Left colon (tissue), 2 donors: ENCODE measurements around the gene PTPRD. TPM values are rescaled to one million over a fixed set of nuclear protein-coding genes. Genes with fewer than 3 reads are reported as not detected.
A peak's percentile ranks its signal among the peaks of the same experiment; 100 is the strongest.

Source experiments
- ATAC-seq: fragments of 200-7000 bp; cut with Tn5 transposase; one replicate; pipeline ENCODE4 v1.9.1; 2020; ENCODE audit warnings: mild to moderate bottlenecking, moderate library complexity
- DNase-seq, 2 donors: peaks; one replicate each; pipeline ENCODE4 v3.0.0-alpha.2; 2020
- intact Hi-C, 2 donors: fragments of 100-400 bp; cut with DNase I in 1 of 2; cut with micrococcal nuclease in 1 of 2; formaldehyde crosslinking; loops; one replicate each; pipeline versions ENCODE4 v1.11.2 to v1.14.0; 2022; cut with DNase I, micrococcal nuclease
- total RNA-seq, 2 donors: library from RNA; stranded (reverse); fragmentation: NEBNext Ultra II Directional; extraction: Animal tissue kit (Norgen Biotek cat#: 25700); gene quantifications; one replicate each; pipeline ENCODE4 v1.2.1, GENCODE V29; 2021
- donor health status: DM: no; HTN: no; CAD: no.
- donor health status: DM: yes; HTN: yes; CAD: no.

The PTPRD gene
- total RNA-seq, 2 donors from 2014 or later = 95.1 to 107 TPM

DNA sequence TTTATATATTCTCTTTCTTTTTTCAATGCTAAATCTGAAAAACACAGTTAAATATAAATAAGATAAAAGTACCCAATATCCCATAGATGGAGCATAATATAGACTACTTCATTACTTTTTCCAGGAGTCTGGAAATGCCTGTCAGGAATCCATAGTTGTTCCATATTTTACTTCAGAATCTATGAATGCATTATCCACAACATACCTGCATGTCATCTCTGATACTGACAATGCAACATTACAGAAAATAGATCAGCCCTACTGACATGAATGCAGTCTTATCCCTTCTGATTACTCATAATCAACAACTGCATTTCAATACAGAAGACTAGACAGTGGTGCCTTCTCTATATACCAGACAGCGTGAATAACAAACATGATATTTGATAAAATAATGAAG lies 517.6 kb downstream of the PTPRD start:
- intact Hi-C loops = no loop called here

DNA sequence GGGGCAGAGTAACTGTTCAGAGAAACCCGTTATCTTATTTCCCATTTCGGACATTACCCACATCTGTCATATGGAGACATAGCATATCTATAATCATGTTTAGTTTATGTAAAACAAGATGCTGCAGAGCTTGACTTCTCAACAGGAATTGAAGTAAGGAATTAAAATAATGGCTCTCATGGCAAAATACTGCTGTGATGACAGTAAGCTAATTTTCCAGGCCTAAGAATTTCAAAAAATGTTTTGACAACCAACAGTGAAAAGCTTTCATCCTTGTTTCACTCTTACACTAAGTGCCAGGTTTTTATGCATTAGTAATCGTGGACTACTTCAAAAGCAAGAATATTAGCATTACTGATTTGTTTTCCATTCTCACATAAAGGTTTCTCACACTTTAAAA lies 518.2 kb downstream of the PTPRD start:
- intact Hi-C loops = no loop called here
- no peak for DNase-seq
- no peak for ATAC-seq

More for the DNA sequence above, 517.6 kb downstream of the PTPRD start:
- DNase-seq (no peak), ATAC-seq (no peak)

DNA sequence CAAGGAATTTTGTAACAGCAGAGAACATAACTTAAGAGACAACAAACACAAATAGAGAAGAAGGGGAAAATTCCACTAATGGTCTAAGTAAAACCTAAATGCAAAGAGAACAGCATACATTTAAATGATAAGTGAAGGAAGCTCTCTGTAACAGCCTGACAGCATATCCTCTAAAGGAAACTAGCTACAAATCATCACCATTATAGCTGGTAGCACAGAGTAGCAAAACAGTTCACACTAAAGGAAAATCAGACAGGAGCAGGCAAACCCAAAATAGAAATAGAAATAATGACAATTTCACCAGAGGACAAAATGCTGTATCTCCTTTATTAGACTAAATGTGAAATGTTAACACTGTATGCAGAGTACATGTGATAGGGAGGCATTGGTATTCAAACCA lies 532.8 kb downstream of the PTPRD start:
- DNase-seq (no peak), ATAC-seq (no peak)
- intact Hi-C loops = no loop called here

DNA sequence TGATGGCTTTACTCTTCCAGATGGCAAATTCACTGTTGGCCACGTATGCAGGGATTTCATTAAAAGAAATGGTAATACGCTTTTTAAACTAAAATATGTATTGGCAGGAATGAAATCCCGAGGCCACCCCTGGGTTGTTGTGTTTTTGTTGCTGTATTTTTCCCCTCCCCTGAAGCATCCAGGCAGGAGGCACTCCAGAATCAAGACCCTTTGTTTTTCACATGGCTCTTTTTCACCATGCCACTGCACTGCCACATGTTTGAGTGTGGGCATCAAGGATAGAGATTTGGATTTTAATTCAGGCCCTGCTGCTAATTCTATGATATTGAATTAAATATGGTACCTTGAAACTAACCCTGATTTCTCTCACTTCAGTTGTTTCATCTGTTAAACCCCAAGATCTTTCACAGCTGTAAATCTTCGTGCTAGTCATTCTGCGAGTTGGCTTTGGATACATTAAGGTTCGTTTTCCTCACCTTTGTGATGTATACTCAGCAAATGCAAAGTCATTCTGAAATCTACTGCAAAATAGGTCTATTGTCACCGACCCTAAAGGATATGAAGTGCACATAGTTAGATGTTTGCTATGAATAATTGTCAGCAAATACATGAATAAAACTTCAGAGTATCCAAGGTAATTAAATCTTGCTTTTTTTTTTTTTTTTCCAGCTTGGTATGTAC lies 533.4 kb downstream of the PTPRD start:
- ATAC-seq (no peak), DNase-seq (no peak)
- intact Hi-C loops = no loop called here

DNA sequence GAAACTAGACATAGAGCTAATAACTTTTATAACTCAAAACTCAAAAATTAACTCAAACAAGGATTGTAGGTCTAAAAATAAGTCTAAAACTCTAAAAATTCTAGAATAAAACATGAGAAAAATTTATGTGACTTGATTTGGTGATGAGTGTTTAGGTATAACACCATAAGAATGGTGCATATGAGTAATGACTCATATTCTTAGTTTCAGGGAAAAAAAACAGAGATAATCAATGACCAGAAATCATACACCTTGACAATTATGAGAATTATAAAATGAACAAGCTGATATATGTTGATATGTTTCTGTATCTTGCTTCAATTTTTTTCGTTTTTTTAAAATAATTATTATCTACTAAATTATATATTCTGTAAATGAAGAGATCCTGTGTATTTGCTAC lies 541.2 kb downstream of the PTPRD start:
- intact Hi-C loops = no loop called here
- DNase-seq (no peak), ATAC-seq (no peak)

DNA sequence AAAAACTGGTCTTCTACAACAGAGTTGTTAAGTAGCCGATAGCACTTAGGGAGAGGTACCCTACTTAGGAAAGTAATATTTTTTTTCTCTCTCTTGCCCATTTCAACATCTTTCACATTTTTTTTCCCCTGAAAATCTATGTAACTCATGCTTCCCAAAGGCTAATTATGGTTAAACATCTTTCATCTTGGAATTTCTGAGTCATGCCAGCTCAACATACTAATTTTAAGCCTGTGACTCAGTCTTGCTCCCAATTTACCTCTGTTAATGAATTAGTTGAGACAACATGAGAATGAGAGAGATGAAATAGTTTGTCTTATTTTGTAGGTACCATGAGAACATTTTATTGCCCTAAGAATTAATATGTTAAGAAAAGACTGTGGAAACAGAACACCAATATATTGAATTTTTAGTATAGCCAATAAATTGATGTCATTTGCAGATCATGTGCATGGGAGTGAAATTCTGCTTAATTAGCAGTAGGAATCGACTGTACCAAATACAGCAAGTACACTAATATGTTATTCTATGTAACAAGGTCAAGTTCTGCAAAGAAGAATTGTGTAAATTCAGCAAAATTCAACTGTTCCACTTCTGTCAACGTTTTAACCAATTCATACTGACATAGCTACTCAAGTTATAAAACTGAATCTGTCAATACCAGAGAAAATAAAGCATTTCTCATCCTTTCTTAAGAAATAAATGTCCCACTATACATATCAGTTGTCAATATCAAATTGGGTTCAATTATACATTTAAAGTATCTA lies 550.0 kb downstream of the PTPRD start:
- DNase-seq = no peak
- no peak for ATAC-seq
- intact Hi-C loops = no loop called here

DNA sequence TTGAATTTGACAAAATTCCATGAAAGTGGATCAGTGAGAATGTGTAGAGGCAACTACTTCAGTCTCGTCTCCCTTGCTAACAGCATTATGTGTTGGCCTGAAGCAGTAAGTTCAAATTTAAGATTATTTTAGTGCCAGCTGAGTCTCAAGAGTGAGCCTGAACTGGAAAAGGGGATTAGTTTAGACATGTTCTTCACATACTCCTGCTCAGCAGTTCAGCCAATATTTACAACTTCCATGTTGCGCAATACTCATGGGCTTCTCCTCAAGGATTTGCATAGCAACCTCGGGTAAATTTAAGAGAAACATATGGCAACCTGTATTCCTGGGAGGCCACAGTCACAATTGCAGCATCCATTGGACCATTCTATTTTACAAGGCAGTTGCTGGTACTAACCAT lies 553.8 kb downstream of the PTPRD start:
- intact Hi-C loops = no loop called here
- no peak for DNase-seq
- ATAC-seq = no peak

DNA sequence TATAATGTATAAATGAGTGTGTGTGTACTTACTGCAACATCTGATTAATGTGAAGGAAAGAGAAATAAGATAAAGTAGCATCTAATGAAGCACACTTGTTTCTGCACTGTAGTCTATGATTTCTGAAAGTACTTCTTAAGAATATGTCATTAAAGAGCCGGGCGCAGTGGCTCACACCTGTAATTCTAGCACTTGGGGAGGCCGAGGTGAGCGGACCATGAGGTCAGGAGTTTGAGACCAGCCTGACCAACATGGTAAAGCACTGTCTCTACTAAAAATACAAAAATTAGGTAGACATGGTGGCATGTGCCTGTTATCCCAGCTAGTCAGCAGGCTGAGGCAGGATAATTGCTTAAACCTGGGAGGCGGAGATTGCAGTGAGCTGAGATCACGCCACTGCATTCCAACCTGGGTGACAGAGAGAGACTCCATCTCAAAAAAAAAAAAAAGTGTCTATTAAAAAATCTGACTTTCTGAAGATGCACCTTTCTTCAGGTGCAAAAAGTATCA lies 556.9 kb downstream of the PTPRD start:
- DNase-seq (no peak), ATAC-seq (no peak)
- intact Hi-C loops = no loop called here

DNA sequence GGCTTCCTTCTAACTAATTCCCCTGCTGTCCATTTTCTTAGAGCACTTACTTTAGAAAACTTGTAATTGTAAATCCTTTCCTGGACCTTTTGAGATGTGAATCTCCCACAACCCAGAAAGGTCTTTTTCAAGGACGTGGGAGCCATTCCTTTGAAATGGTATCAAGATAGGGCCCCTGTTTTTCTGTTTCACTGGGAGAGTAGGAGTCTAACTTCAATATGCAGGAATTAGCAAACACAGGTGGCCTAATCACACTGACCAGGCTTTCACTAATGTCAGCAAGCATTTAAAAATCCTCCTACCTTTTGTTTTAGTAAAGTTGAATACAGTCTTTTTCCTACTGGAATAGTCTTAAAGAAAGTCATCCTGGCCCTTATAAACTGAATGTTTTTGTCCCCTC lies 558.3 kb downstream of the PTPRD start:
- DNase-seq = no peak
- no peak for ATAC-seq
- intact Hi-C loops = no loop called here

DNA sequence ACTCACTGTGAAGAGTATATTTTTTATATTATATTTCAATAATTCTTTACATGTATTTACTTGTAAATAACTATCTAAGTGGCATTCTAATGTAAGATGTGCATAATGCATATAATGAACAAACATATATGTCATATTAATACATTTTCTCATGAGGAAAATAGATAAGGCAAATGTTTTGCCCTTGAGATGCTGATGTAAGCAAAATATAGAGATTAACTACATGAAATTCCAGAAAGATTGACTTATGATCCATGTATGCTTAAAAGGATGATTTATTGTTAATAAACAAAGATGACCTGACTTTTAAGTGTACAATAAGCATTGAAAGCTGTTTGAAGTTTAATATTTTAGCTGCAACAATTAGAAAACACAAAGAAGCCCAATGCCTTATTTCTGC lies 559.9 kb downstream of the PTPRD start:
- intact Hi-C loops = no loop called here
- DNase-seq = no peak
- ATAC-seq = no peak

DNA sequence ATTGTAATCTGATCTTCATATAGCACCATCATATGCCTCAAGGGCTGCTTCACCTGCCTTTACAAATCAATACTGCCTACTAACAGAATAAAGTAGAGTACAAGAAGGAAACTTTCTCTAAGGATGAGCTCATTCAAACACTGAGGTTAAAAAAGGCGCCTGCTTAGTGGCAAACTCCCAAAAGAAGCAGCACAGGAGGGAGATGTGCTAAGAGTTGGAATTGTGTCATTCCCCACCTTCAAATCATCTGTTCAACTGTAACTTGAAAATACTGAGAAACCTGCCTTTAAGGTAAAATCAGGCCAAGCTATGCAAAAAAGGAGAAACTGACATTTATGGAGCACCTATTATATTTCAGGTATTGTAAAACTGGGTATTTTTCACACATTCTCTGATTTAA lies 560.6 kb downstream of the PTPRD start:
- DNase-seq (no peak), ATAC-seq (no peak)
- intact Hi-C loops = no loop called here

DNA sequence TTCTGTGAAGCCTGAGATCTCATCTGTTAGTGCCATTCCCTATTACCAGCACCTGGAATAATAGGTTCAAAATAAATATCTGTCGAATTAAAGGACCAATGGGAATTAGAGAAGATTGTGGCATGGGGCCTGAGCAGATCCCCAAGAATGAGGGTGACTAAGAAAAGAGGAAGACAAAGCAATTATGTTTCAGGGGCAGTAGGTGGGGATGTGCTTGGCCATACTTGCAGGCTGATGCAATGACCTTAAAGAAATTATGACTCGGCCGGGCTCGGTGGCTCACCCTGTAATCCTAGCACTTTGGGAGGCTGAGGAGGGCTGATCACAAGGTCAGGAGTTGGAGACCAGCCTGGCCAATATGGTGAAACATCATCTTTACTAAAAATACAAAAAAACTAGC lies 562.8 kb downstream of the PTPRD start:
- intact Hi-C loops = no loop called here
- ATAC-seq (no peak), DNase-seq (no peak)

DNA sequence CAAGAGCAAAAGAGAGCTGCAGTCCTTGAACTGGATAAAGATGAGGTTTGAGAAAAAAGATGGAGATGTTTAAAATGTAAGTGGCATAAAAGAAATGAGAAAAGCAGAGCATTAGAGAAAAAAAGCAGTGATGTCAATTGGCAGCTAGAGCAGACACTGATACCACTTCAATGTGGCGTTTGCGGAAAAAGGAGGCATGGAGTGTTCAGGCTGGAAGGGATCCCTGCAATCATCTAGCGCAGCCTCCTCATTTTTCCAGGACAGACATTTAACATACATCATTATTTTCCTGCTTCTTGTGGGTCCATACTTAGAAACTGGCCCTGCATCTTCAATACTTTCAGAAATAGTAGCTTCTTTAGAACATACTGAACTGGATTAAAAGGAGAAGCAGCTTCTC lies 563.8 kb downstream of the PTPRD start:
- DNase-seq (no peak), ATAC-seq (no peak)
- intact Hi-C loops = no loop called here

DNA sequence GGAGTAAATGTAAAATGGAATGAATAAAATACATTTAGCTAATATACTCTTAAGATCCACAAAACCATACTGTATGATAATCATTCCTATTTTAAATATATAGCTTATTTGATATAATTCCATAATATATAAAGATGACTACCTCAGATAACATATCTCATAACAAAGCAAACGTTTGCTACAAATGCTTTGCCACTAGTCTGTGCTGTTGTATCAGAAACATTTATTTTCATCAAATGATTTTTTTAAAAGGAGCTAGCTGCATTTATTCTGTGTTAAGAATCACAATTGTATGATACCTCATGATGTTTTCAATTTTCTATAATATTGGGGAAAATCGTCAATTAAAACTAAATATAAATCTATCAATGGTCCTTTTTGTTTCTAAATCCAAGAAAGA lies 567.2 kb downstream of the PTPRD start:
- ATAC-seq (no peak), DNase-seq (no peak)
- intact Hi-C loops = no loop called here

DNA sequence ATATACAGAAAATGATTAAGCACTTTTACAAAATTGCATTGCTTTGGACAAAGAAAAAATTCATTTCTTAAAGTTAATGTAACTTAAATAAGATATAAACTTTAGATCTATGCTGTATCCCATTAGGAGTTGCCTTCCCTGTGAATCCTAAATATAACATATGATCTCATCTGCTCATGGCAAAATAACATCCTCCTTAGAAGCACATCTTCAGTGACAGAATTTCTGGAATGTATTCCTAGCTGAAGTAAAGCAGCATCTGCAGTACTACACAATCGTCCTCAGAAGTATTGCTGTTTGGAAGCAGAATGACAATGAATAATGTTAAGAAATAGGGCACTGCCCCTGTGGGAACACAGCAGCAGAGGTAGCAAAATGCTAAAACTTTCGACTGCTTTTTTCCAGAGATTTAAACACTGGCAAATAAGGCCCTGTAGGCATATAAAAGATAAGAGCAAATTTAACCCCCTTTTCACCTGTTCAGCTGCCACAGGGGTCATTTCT lies 571.0 kb downstream of the PTPRD start:
- intact Hi-C loops = no loop called here
- DNase-seq (no peak), ATAC-seq (no peak)

DNA sequence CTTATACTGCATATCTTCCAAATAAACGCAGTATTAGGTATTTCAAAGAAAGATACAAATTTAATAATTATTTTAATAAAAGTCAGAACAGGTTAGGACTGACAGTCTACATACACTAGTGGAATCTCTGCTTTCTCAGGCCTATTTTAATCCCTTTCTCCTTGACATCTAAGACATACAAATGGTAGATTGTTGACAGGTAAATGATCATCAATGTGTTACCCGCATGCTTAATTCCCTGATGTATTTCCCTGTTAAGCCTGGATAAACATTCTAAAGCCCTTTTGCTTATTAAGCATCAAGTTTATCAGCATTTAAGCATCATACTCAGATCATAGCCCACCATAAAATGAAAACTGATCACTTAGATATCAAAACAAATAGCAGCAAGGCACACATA lies 576.7 kb downstream of the PTPRD start:
- intact Hi-C loops = no loop called here
- no peak for ATAC-seq
- no peak for DNase-seq

DNA sequence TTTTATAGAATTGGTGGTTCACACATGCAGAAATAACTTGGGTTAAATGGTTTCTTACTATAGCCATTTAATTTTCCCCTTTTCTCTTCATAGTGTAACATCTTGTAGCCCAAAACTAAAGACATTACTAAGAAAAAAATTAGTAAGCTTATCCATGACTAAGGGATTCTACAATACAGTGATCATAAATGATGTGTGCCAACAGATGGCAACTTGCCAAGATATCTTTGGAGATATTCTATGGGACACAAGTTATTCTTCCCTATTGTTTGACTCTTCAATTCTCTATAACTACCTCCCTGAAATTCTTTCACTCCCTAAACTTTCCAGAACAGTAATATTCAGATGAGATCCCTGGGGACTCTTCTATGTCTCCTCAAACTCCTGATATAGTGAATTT lies 580.6 kb downstream of the PTPRD start:
- ATAC-seq = no peak
- intact Hi-C loops = no loop called here
- DNase-seq = no peak

DNA sequence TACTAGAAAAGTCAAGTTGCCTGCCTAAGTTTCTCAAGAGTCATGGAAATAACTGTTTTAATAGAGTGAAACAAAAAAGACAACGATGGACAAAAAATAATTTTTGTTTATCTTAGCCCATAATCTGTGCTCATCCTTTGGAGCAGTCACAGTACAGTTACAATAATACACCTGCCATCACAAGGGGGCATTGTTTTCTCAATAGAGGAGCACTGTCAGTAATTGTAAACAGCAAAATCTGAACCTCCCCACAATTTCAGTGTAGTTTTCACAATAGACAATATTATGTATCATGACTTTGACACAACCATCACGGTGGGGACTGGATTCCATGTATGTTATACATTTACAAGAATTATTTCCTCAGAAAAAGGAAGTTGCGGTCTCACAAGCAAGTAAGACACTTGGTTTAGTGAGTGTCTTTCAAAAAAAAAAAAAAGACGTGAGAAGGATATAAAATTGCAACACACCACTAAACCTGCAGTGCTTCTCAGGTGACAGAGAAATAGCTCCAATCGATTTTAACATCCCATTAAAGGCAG lies 586.3 kb downstream of the PTPRD start:
- no peak for ATAC-seq
- DNase-seq = no peak
- intact Hi-C loops = no loop called here

DNA sequence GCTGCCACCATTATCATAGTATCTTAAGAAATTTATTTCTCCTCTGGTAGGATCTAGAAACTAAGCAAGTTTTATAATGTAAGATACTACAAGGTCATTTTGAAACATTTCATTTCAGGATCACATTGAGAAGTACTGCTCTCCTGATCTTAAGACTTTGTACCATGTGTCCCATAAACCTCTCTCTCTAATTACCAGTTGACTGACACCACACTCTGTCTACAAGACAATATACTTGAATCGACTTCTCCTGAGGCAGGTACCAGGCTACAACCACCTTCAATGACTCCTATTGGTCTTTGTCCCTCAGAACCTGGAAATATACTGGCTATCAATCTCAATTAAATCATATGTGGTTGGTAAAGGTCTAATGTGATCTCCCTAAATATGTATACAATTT lies 597.0 kb downstream of the PTPRD start:
- DNase-seq (no peak), ATAC-seq (peak; percentile 54)
- intact Hi-C loops = no loop called here

DNA sequence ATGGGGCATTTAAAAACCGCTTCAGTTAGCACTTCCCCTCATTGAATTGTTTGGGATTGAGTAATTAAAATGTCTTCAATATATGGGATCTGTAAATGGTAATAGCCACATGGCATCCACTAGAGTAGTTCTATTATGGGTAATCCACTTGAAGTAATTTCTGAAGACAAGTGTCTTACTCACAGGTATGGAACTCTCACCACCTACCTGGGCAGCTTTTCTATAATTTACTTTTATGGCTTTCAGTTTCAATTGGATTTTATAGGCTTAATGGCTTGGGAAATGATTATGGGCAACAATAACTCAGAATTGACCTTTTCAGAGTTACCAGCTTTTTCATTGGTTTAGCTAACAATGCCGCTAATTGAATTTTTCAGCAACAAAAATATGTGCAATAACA lies 597.9 kb downstream of the PTPRD start:
- DNase-seq = no peak
- intact Hi-C loops = no loop called here
- ATAC-seq = no peak
